ENCODE results near the gene DDX25. TPM values are rescaled to one million over a fixed set of nuclear protein-coding genes. Genes with fewer than 3 reads are reported as not detected.

DDX25 gene
- total and polyA plus RNA-seq, 2 of the 13 experiments (the other 11 are each of a cell fraction or from before 2014, with no cell fraction given): 0.17 to 0.29 TPM

GRCh38 chr11:125925247-125925740 is 21.0 kb downstream of the DDX25 start (continued):
- TF ChIP-seq TIGD3 (CRISPR knock-in tag; IDR thresholded peaks at IDR 0.05; ENCODE audit: borderline replicate concordance): no peak; the same call in 1 of the 2 replicates
- no peak for TF ChIP-seq HBP1 (CRISPR knock-in tag; IDR thresholded peaks at IDR 0.05; ENCODE audit: low read depth)
- TF ChIP-seq KAT2B (IDR thresholded peaks at IDR 0.05; ENCODE audit: borderline replicate concordance, low read depth, low read length): no peak
- TF ChIP-seq ATF7 (IDR thresholded peaks at IDR 0.05): no peak
- no peak for TF ChIP-seq ATF7 (CRISPR knock-in tag; IDR thresholded peaks at IDR 0.05)
- peak; percentile 76 for TF ChIP-seq ARID5B (CRISPR knock-in tag; IDR thresholded peaks at IDR 0.05)
- TF ChIP-seq ZNF691 (CRISPR knock-in tag; IDR thresholded peaks at IDR 0.05; ENCODE audit: borderline replicate concordance, low read depth): peak; percentile 50; the same call in 1 of the 2 replicates
- TF ChIP-seq SRSF1 (optimal IDR thresholded peaks at IDR 0.05; ENCODE audit: low read depth, low read length): no peak
- TF ChIP-seq HMG20A (CRISPR knock-in tag; IDR thresholded peaks at IDR 0.05; ENCODE audit: borderline replicate concordance): peak; percentile 69; the same call in 1 of the 2 replicates
- TF ChIP-seq ERF (CRISPR knock-in tag; IDR thresholded peaks at IDR 0.05): peak; percentile 81
- peak; percentile 75 for TF ChIP-seq MED1 (CRISPR knock-in tag; IDR thresholded peaks at IDR 0.05)
- TF ChIP-seq REPIN1 (CRISPR knock-in tag; IDR thresholded peaks at IDR 0.05; ENCODE audit: borderline replicate concordance, low read depth): 0 out of 2 replicates have a peak, but pooled peaks have one; percentile 49
- TF ChIP-seq ELF1 (CRISPR knock-in tag; IDR thresholded peaks at IDR 0.05): peak; percentile 39; the same call in 1 of the 2 replicates
- no peak for TF ChIP-seq ZFP90 (CRISPR knock-in tag; IDR thresholded peaks at IDR 0.05; ENCODE audit: borderline replicate concordance)
- peak; percentile 63 for TF ChIP-seq ZMYM4 (CRISPR knock-in tag; IDR thresholded peaks at IDR 0.05)
- TF ChIP-seq FOXA1 (IDR thresholded peaks at IDR 0.05): no peak
- peak; percentile 60 for TF ChIP-seq FOXA1 (CRISPR knock-in tag; IDR thresholded peaks at IDR 0.05)
- TF ChIP-seq ESRRA (CRISPR knock-in tag; IDR thresholded peaks at IDR 0.05; ENCODE audit: low read depth): peak; percentile 73; the same call in 1 of the 2 replicates
- peak; percentile 85 for TF ChIP-seq SAP130 (CRISPR knock-in tag; IDR thresholded peaks at IDR 0.05; ENCODE audit: low read depth)
- TF ChIP-seq U2AF2 (IDR thresholded peaks at IDR 0.05; ENCODE audit: low read depth, low read length): no peak
- TF ChIP-seq ATF5 (CRISPR knock-in tag; IDR thresholded peaks at IDR 0.05; ENCODE audit: low read depth): no peak
- TF ChIP-seq MIXL1 (CRISPR knock-in tag; IDR thresholded peaks at IDR 0.05): peak; percentile 89
- no peak for TF ChIP-seq ZNF20 (CRISPR knock-in tag; IDR thresholded peaks at IDR 0.05)
- no peak for TF ChIP-seq ZNF569 (CRISPR knock-in tag; IDR thresholded peaks at IDR 0.05; ENCODE audit: borderline replicate concordance)
- TF ChIP-seq ZNF143 (CRISPR knock-in tag; IDR thresholded peaks at IDR 0.05): peak; percentile 30; the same call in 1 of the 2 replicates
